ENCODE measurements around the gene C12orf43.

C12orf43 gene

GRCh38 chr12:120978296-120979219 lies 37.7 kb downstream of the C12orf43 start, which contains the start of gene HNF1A:
HNF1A (plus strand) TSS chr12:120978543; CDS start chr12:120978769, 226 bp downstream.
- DNase-seq (ENCODE audit: low spot score): peak; percentile 42

DNA sequence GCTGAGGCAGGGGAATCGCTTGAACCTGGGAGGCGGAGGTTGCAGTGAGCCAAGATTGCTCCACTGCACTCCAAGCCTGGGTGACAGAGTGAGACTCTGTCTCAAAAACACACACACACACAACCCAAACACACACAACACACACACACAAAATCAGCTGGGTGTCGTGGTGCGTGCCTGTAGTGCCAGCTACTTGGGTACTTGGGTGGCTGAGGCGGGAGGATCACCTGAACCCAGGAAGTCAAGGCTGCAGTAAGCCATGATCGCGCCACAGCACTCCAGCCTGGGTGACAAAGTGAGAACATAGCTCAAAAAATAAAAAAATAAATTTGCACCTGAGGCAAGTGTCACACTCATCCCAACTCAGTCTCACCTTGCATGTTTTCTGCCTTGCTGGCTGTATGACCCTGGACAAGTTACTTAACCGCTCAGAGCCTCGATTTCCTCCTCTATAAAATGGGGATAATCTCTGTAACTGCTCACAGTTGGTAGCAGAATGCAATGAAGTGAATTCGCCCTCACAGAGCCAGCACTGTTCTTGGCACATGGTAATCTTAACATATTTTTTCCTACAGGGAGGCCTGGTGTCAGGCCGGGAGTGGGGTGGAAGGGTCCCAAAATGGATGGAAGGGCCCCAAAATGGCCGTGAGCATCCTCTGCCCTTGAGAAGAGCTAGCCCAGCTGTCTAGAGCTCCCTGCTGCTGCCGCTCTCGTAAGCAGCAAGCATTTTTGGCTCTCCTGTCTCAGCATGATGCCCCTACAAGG lies 38.6 kb downstream of the C12orf43 start:
- no peak for DNase-seq (ENCODE audit: low spot score)

- DNase-seq (ENCODE audit: low spot score): peak; percentile 96
These were observed 43.3 kb downstream of the C12orf43 start for GRCh38 chr12:120972870-120973543.

- peak; percentile 74 for DNase-seq (ENCODE audit: low spot score)
These were observed 44.7 kb downstream of the C12orf43 start for GRCh38 chr12:120971299-120972180.

- DNase-seq (ENCODE audit: low spot score): no peak
These were observed 46.0 kb downstream of the C12orf43 start for GRCh38 chr12:120970310-120970709.

- no peak for DNase-seq (ENCODE audit: low spot score)
These were observed 50.7 kb downstream of the C12orf43 start for GRCh38 chr12:120965534-120966091.

GRCh38 chr12:120964298-120964697 lies 52.0 kb downstream of the C12orf43 start:
- DNase-seq (ENCODE audit: low spot score): no peak

GRCh38 chr12:120962532-120963020 lies 53.7 kb downstream of the C12orf43 start:
- DNase-seq (ENCODE audit: low spot score): peak; percentile 89

GRCh38 chr12:120961604-120962531 lies 54.4 kb downstream of the C12orf43 start:
- DNase-seq (ENCODE audit: low spot score): peak; percentile 61

DNA sequence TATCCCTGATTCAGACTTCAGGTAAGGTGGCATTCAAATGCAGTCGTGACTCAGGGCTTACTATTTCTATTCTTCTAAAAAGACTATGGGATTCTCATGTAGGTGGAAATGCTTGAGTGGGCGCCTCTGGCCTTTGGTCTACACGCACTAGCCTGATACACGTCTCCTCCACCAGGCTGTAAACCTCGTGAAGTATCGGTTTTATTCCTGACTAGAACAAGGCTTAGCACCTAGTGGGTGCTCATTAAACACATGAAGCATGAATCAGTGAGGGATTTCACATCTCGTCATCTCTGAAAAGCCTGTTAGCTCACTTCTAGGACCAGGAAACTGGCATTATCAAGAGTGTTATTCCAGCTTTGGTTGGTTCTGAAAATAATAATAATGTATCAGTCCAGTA lies 55.6 kb downstream of the C12orf43 start:
- DNase-seq (ENCODE audit: low spot score): peak; percentile 96

GRCh38 chr12:120959111-120959878 lies 57.0 kb downstream of the C12orf43 start:
- no peak for DNase-seq (ENCODE audit: low spot score)

GRCh38 chr12:120956579-120957300 lies 59.5 kb downstream of the C12orf43 start:
- no peak for DNase-seq (ENCODE audit: low spot score)

GRCh38 chr12:120955232-120955631 lies 61.1 kb downstream of the C12orf43 start:
- peak; percentile 40 for DNase-seq (ENCODE audit: low spot score)

- no peak for DNase-seq (ENCODE audit: low spot score)
These were observed 65.5 kb downstream of the C12orf43 start for GRCh38 chr12:120950807-120951206.

Data from kidney tubule cell (primary cell).